ENCODE data around the gene CLNK. TPM values are rescaled to one million over a fixed set of nuclear protein-coding genes. Genes with fewer than 3 reads are reported as not detected.

CLNK gene
- total and polyA plus RNA-seq, 2 of the 8 experiments (the other 6 are each of a cell fraction or from before 2014, with no cell fraction given) = not detected

- FAIRE-seq (no peak), DNase-seq (ENCODE audit: low read depth in 1 of 2, low spot score in 2 of 2) (peak in 1 of 2 experiments; percentile 85)
- Histone ChIP-seq H4K20me1 (replicated peaks in 1 of 2; ENCODE audit: control insufficient read depth in 1 of 2, insufficient read depth in 2 of 2, low read length in 2 of 2) (peaks cover 6 to 14% of the 10 kb centered on the region in 2 experiments), H2BK15ac (ENCODE audit: low read length) (no peak within 1 kb of the TSS), H3K4ac (replicated peaks; ENCODE audit: insufficient read length, low read depth, low read length) (no peak within 1 kb of the TSS), H2BK120ac (replicated peaks; ENCODE audit: low read depth, low read length) (no peak within 1 kb of the TSS), H2BK20ac (ENCODE audit: low read length) (no peak within 1 kb of the TSS), H4K5ac (ENCODE audit: insufficient read length, low read depth, low read length) (no peak within 1 kb of the TSS), H2AFZ (ENCODE audit: low read length) (peak within 1 kb of the TSS; percentile 88), H3K79me2 (ENCODE audit: control insufficient read depth in 1 of 2, insufficient read depth in 2 of 2, low read length in 2 of 2) (no peaks in the 10 kb centered on the region), H3K27me3 (replicated peaks in 1 of 4; ENCODE audit: control insufficient read depth in 3 of 4, extremely low read depth in 1 of 4, insufficient read depth in 3 of 4, low read length in 3 of 4) (peaks cover 50 to 73% (median 66%) of the 10 kb centered on the region in 4 experiments), H4K8ac (ENCODE audit: extremely low read depth, insufficient read depth, low read length) (peak within 1 kb of the TSS; percentile 7; the same call in 1 of the 2 replicates), H3K23ac (ENCODE audit: insufficient read length) (no peak within 1 kb of the TSS), H2BK12ac (ENCODE audit: low read depth, low read length) (no peak within 1 kb of the TSS), H3K4me2 (ENCODE audit: insufficient read depth in 1 of 2, low read depth in 2 of 2, low read length in 2 of 2) (peak within 1 kb of the TSS; percentile 69 to 74), H3K9ac (replicated peaks in 1 of 4; ENCODE audit: extremely low read depth in 1 of 4, low read depth in 3 of 4, low read length in 3 of 4) (peak within 1 kb of the TSS; percentile 5 to 71 (median 62); a peak in 6 of 7 replicates), H3K23me2 (ENCODE audit: low read depth, low read length) (peaks cover 11% of the 10 kb centered on the region), H3K79me1 (ENCODE audit: low read depth, low read length) (no peaks in the 10 kb centered on the region), H3K27ac (ENCODE audit: low read depth, low read length) (no peak within 1 kb of the TSS), H3K14ac (ENCODE audit: insufficient read length) (no peak within 1 kb of the TSS), H2BK5ac (ENCODE audit: low read depth, low read length) (no peak within 1 kb of the TSS), H3K4me3 (ENCODE audit: extremely low read depth in 1 of 4, insufficient read depth in 2 of 4, low read depth in 3 of 4, low read length in 4 of 4) (peak within 1 kb of the TSS; percentile 49 to 70 (median 63)), H2AK5ac (ENCODE audit: low read depth, low read length) (no peak within 1 kb of the TSS), H3K36me3 (ENCODE audit: control insufficient read depth in 2 of 4, insufficient read depth in 4 of 4, low read length in 3 of 4) (peaks cover 2 to 3% (median 3%) of the 10 kb centered on the region in 4 experiments; a peak in 2 of 8 replicates), H3K9me3 (ENCODE audit: insufficient read depth in 2 of 2, low read depth in 1 of 2, low read length in 1 of 2) (no peaks in the 10 kb centered on the region), H4K91ac (replicated peaks; ENCODE audit: insufficient read length, low read length) (no peak within 1 kb of the TSS), H3K56ac (replicated peaks; ENCODE audit: insufficient read length, low read depth, low read length) (no peak within 1 kb of the TSS), H3K4me1 (replicated peaks in 1 of 4; ENCODE audit: control insufficient read depth in 3 of 4, insufficient read depth in 4 of 4, low read length in 3 of 4) (peaks cover 10 to 30% (median 18%) of the 10 kb centered on the region in 4 experiments), H3K18ac (ENCODE audit: extremely low read depth, low read length) (peak within 1 kb of the TSS; percentile 83; the same call in 1 of the 2 replicates)
- WGBS, 2 experiments (ENCODE audit: extremely low coverage in 1 of 2, insufficient coverage in 1 of 2, insufficient read length in 1 of 2, insufficient replicate concordance in 2 of 2, low coverage in 1 of 2, low lambda C conversion rate in 2 of 2, missing lambda C conversion rate in 1 of 2) = 9% methylated on average over 28 of the region's 60 CpGs; no CpG with 5 or more reads in 1 of the 2 experiments
- ChIA-PET POLR2A (ENCODE audit: partially characterized antibody) (interaction anchor here (1.1 to 2.0 kb wide), 3 partner anchors 39 to 340 kb away, joined by 3 to 7 read pairs (median 5); no protein-coding TSS in a partner anchor), CTCF (ENCODE audit: partially characterized antibody) (interaction anchor here (1.0 to 2.1 kb wide), 11 partner anchors 13 to 299 kb away, joined by 3 to 10 read pairs (median 6); no protein-coding TSS in a partner anchor)
- TF ChIP-seq CREB1 (IDR thresholded peaks at IDR 0.05) = no peak
- peak; percentile 72 for TF ChIP-seq NRF1 (IDR thresholded peaks at IDR 0.05; ENCODE audit: low read depth, low read length)
- TF ChIP-seq CBX5 (IDR thresholded peaks at IDR 0.05; ENCODE audit: low read depth, low read length) = no peak
- no peak for TF ChIP-seq RXRA (IDR thresholded peaks at IDR 0.05; ENCODE audit: insufficient read depth, low read depth, low read length)
- peak; percentile 63; the same call in 1 of the 2 replicates for TF ChIP-seq EGR1 (IDR thresholded peaks at IDR 0.05; ENCODE audit: borderline replicate concordance, low read depth, low read length)
- TF ChIP-seq, protein P1, sequence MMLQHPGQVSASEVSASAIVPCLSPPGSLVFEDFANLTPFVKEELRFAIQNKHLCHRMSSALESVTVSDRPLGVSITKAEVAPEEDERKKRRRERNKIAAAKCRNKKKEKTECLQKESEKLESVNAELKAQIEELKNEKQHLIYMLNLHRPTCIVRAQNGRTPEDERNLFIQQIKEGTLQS (IDR thresholded peaks at IDR 0.05; ENCODE audit: insufficient read depth, low read depth, low read length) = no peak
- no peak for TF ChIP-seq BCL11A (IDR thresholded peaks at IDR 0.05; ENCODE audit: low read depth in 2 of 2, low read length in 2 of 2)
- no peak for TF ChIP-seq TCF12 (IDR thresholded peaks at IDR 0.05; ENCODE audit: low read depth, low read length)
- TF ChIP-seq E2F6 (IDR thresholded peaks at IDR 0.05) = 0 out of 2 replicates have a peak, but pooled peaks have one; percentile 17
- no peak for TF ChIP-seq SUZ12 (IDR thresholded peaks at IDR 0.05; ENCODE audit: low read length)
Measured at GRCh38 chr4:10457255-10457801, 227.2 kb downstream of the CLNK start, which contains the start of gene ZNF518B. ZNF518B (minus strand) TSS chr4:10457426; CDS start chr4:10446328, 11,098 bp downstream.
